OCI-LY7 (cell line): ENCODE data around the gene GPS1. TPM values are rescaled to one million over a fixed set of nuclear protein-coding genes. Genes with fewer than 3 reads are reported as not detected.

Experiments
- BruUV-seq: library from RNA; stranded (reverse); fragments of 400-500 nt; replicated peaks from 2 replicates; lab custom pipeline; 2021; lab: Mats Ljungman, UMichigan
- CTCF ChIA-PET: fragments of 300-600 bp; sonication (Branson Sonifier 250); formaldehyde crosslinking; loops from one replicate; lab custom pipeline; 2022; ENCODE audit warnings: antibody characterized with exemption; ENCODE audit not compliant: unreplicated experiment; lab: Charles Lee
- POLR2A ChIA-PET: fragments of 300-600 bp; sonication (Branson Sonifier 250); formaldehyde crosslinking; loops from one replicate; lab custom pipeline; 2022; ENCODE audit warnings: antibody characterized with exemption; lab: Charles Lee
- DNase-seq: peaks from one replicate; pipeline ENCODE4 v3.0.0-alpha.2; 2015; ENCODE audit warnings: low spot score
- H2AFZ ChIP-seq: fragments of 200-600 bp; sonication (generic), shearing (Covaris generic); 2 replicates; pipeline ENCODE4 v1.6.1; 2014; ENCODE audit warnings: mild to moderate bottlenecking, antibody characterized with exemption, low read length, moderate library complexity
- H3K27ac ChIP-seq: fragments of 200-600 bp; sonication (generic); 2 replicates; pipeline ENCODE4 v1.5.1; 2014; ENCODE audit warnings: mixed run types, low read depth, mild to moderate bottlenecking, moderate library complexity, low read length, inconsistent platforms; ENCODE audit not compliant: poor library complexity, severe bottlenecking
- H3K36me3 ChIP-seq: fragments of 200-600 bp; sonication (generic); 2 replicates; pipeline ENCODE4 v1.6.1; 2014; ENCODE audit warnings: mild to moderate bottlenecking, antibody characterized with exemption, low read length, moderate library complexity, mixed read lengths; ENCODE audit not compliant: insufficient read depth
- H3K4me1 ChIP-seq: fragments of 200-600 bp; sonication (generic); 2 replicates; pipeline ENCODE4 v1.5.1; 2014; ENCODE audit warnings: mild to moderate bottlenecking, low read length; ENCODE audit not compliant: insufficient read depth, poor library complexity, severe bottlenecking
- H3K4me2 ChIP-seq: fragments of 200-600 bp; sonication (generic); 2 replicates; pipeline ENCODE4 v1.6.1; 2014; ENCODE audit warnings: mild to moderate bottlenecking, low read length
- H3K4me3 ChIP-seq: fragments of 200-600 bp; sonication (generic); 2 replicates; pipeline ENCODE4 v1.5.1; 2014; ENCODE audit warnings: mild to moderate bottlenecking, low read depth, low read length; ENCODE audit not compliant: poor library complexity, severe bottlenecking
- H3K79me2 ChIP-seq: fragments of 200-600 bp; sonication (generic); 2 replicates; pipeline ENCODE4 v1.6.1; 2016; ENCODE audit warnings: low read depth, mild to moderate bottlenecking, low read length, moderate library complexity, mixed read lengths; ENCODE audit not compliant: insufficient read depth
- H3K9me2 ChIP-seq: fragments of 200-600 bp; sonication (generic); 2 replicates; pipeline ENCODE4 v1.6.1; 2016; ENCODE audit warnings: mild to moderate bottlenecking, low read length, mixed read lengths; ENCODE audit not compliant: insufficient read depth
- H3K9me3 ChIP-seq: fragments of 200-600 bp; sonication (generic); 2 replicates; pipeline ENCODE4 v1.6.1; 2014; ENCODE audit warnings: mild to moderate bottlenecking, mixed run types, low read length, mixed read lengths
- H4K20me1 ChIP-seq: fragments of 200-600 bp; sonication (generic); 2 replicates; pipeline ENCODE4 v1.6.1; 2014; ENCODE audit warnings: mild to moderate bottlenecking, antibody characterized with exemption, low read length, moderate library complexity, mixed read lengths; ENCODE audit not compliant: insufficient read depth
- EZH2phosphoT487 ChIP-seq: fragments of 200-600 bp; sonication (generic); IDR thresholded peaks from 2 replicates; pipeline ENCODE4 v1.6.1; 2018; ENCODE audit warnings: low read depth, borderline replicate concordance, mild to moderate bottlenecking, mixed run types, antibody characterized with exemption, low read length, moderate library complexity, mixed read lengths
- intact Hi-C: fragments of 100-400 bp; cut with micrococcal nuclease; formaldehyde crosslinking; loops from one replicate; pipeline ENCODE4 v1.10.0; 2022; ENCODE audit not compliant: unreplicated experiment
- total RNA-seq, 2 experiments: library from RNA; depleted of rRNA in 1 of 2; stranded (reverse); fragments of >200 nt in 1 of 2; shearing (Covaris generic) in 1 of 2; gene quantifications; 2 replicates each; pipeline ENCODE4 v1.2.3, GENCODE V29; 2014 to 2022
- TF ChIP-seq, protein P1 (sequence below): fragments of 200-600 bp; sonication (generic); conservative IDR thresholded peaks from 2 replicates; pipeline ENCODE4 v1.5.1; 2014; ENCODE audit warnings: mild to moderate bottlenecking, antibody characterized with exemption, low read length, moderate library complexity, mixed read lengths

Gene GPS1
- total RNA-seq, 2 experiments from 2014 or later = 133 to 169 TPM

DNA sequence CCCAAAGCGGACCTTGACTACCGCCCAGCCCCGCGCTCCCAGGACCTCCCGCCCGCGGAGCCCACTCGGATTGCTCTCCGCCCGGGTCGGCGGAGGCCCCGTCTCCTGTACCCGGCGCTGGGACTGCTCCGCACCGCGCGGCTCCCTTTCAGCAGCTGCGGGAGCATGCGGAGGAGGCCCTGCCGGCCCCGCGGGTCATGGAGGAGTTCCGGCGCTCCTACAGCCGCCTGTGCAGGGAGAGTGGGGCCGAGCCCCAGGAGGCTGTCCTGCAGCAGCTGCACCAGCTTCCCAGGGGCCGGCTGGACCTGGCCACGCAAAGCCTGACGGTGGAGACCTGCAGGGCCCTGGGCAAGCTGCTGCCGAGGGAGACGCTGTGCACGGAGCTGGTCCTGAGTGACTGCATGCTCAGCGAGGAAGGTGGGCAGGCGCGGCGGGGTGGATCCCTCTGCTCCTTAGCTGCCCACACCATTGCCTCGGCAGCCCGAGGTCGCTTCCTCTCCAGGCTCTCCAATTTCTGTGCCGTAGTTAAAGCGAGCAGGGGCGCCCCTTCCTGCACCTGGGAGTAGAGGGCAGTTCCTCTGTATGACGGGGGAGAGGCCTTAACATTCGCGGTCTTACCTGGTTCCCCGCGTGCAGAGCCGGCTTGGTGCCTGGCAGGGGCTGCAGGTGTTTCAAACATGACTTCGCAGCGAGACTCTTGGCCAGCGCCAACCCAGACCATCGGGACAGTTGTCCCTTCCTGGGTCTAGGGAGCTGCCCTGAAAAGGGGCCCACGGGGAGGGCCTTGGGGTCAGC is 28.1 kb upstream of the GPS1 start:
- Histone ChIP-seq H3K9me3 (no peaks in the 10 kb centered on the region), H2AFZ (peak overlapping the region; percentile 53)
- POLR2A ChIA-PET = interaction anchor here (0.9 to 2.0 kb wide), 3 partner anchors 12 to 14 kb away, joined by 3 to 9 read pairs (median 4); partner anchors contain the start of gene DCXR

GRCh38 chr17:82024859-82025258 is 26.8 kb upstream of the GPS1 start:
- POLR2A ChIA-PET = interaction anchor here (0.9 kb wide), 1 partner anchor 13 kb away, joined by 3 read pairs; the partner anchor contains the start of gene DCXR

More for the DNA sequence above, 28.1 kb upstream of the GPS1 start:
- Histone ChIP-seq H3K4me2 (peak overlapping the region; percentile 84), H3K36me3 (peaks cover 4% of the 10 kb centered on the region; the same call in 1 of the 2 replicates), H3K27ac (peak overlapping the region; percentile 1), H3K4me3 (peak overlapping the region; percentile 72), H3K4me1 (peaks cover 30% of the 10 kb centered on the region), H3K9me2 (no peaks in the 10 kb centered on the region), H3K79me2 (peaks cover 12% of the 10 kb centered on the region; the same call in 1 of the 2 replicates), H4K20me1 (no peaks in the 10 kb centered on the region)
- CTCF ChIA-PET = interaction anchor here (0.5 to 3.8 kb wide), 2 partner anchors 14 to 217 kb away, joined by 3 to 19 read pairs; partner anchors contain the start of gene DCXR
- no TSS peak for BruUV-seq
- TF ChIP-seq, protein P1, sequence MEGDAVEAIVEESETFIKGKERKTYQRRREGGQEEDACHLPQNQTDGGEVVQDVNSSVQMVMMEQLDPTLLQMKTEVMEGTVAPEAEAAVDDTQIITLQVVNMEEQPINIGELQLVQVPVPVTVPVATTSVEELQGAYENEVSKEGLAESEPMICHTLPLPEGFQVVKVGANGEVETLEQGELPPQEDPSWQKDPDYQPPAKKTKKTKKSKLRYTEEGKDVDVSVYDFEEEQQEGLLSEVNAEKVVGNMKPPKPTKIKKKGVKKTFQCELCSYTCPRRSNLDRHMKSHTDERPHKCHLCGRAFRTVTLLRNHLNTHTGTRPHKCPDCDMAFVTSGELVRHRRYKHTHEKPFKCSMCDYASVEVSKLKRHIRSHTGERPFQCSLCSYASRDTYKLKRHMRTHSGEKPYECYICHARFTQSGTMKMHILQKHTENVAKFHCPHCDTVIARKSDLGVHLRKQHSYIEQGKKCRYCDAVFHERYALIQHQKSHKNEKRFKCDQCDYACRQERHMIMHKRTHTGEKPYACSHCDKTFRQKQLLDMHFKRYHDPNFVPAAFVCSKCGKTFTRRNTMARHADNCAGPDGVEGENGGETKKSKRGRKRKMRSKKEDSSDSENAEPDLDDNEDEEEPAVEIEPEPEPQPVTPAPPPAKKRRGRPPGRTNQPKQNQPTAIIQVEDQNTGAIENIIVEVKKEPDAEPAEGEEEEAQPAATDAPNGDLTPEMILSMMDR = no peak
- intact Hi-C loops = loop anchor here (1.0 to 2.0 kb wide), 3 partner anchors 14 to 75 kb away; partner anchors contain the start of genes DCXR and FASN
- peak; percentile 59 for DNase-seq

More at GRCh38 chr17:82024859-82025258, 26.8 kb upstream of the GPS1 start:
- intact Hi-C loops = no loop called here
- Histone ChIP-seq H4K20me1 (no peaks in the 10 kb centered on the region), H3K27ac (no peak overlapping the region), H3K9me2 (no peaks in the 10 kb centered on the region), H3K79me2 (peaks cover 12% of the 10 kb centered on the region; the same call in 1 of the 2 replicates), H3K4me1 (peaks cover 27% of the 10 kb centered on the region), H3K4me3 (no peak overlapping the region), H2AFZ (no peak overlapping the region), H3K36me3 (no peaks in the 10 kb centered on the region), H3K9me3 (no peaks in the 10 kb centered on the region), H3K4me2 (peak overlapping the region; percentile 84; the same call in 1 of the 2 replicates)
- TF ChIP-seq EZH2phosphoT487 = no peak
- TF ChIP-seq, protein P1 = no peak
- no peak for DNase-seq
- BruUV-seq = no TSS peak
- CTCF ChIA-PET = no interaction called here
